Body of pancreas (tissue), 4 donors: Measurements from ENCODE around the gene SHC4. TPM values are rescaled to one million over a fixed set of nuclear protein-coding genes. Genes with fewer than 3 reads are reported as not detected.

ENCODE experiments used
- ATAC-seq: fragments of 150-250 bp; one replicate; pipeline ENCODE4 v1.9.1; 2016
- DNase-seq, 4 donors: peaks; one replicate each; pipeline ENCODE4 v3.0.0-alpha.2; 2019
- H3K27ac ChIP-seq, 4 donors: fragments of 200-600 bp; sonication (generic); 1 replicate in 3 of 4; 2 replicates in 1 of 4; pipeline versions ENCODE4 v1.5.1 to v1.6.1; 2016 to 2019; ENCODE audit warnings: mild to moderate bottlenecking in 1 of 4, mixed read lengths in 1 of 4, moderate library complexity in 1 of 4
- H3K27me3 ChIP-seq, 2 donors: fragments of 200-600 bp; sonication (generic); one replicate each; pipeline ENCODE4 v1.6.0; 2016; ENCODE audit warnings: mild to moderate bottlenecking in 1 of 2
- H3K36me3 ChIP-seq, 2 donors: fragments of 200-600 bp; sonication (generic); replicated peaks in 1 of 2; 2 replicates each; pipeline ENCODE4 v1.5.1; 2016; ENCODE audit warnings: low read depth in 2 of 2; ENCODE audit not compliant: insufficient read depth in 1 of 2
- H3K4me1 ChIP-seq: fragments of 200-600 bp; sonication (generic); one replicate; pipeline ENCODE4 v1.6.0; 2016
- H3K4me3 ChIP-seq, 2 donors: fragments of 200-600 bp; sonication (generic); 1 replicate in 1 of 2; 2 replicates in 1 of 2; pipeline ENCODE4 v1.5.1; 2016 to 2019
- H3K9me3 ChIP-seq, 3 donors: fragments of 200-600 bp; sonication (generic); 1 replicate in 2 of 3; 2 replicates in 1 of 3; pipeline ENCODE4 v1.5.1; 2016
- POLR2A ChIP-seq, 3 donors: fragments of 450-650 bp; IDR thresholded peaks; one replicate each; pipeline ENCODE4 v1.6.1; 2016; ENCODE audit warnings: antibody characterized with exemption in 3 of 3, mild to moderate bottlenecking in 2 of 3
- WGBS, 2 donors: methylation state at CpG; one replicate each; pipeline ENCODE4 v1.1.5; 2017; 5-methylcytosine and 5-hydroxymethylcytosine counted together
- intact Hi-C: fragments of 100-400 bp; cut with DNase I; formaldehyde crosslinking; loops from one replicate; pipeline ENCODE4 v1.15.1; 2023
- total RNA-seq, 2 donors: library from RNA; depleted of rRNA; stranded (reverse); fragments of >200 nt; gene quantifications; one replicate each; pipeline ENCODE4 v1.1.0, GENCODE V29; 2016
- TF ChIP-seq, protein P1 (sequence below), 7 experiments: fragments of 450-650 bp in 4 of 7; fragments of 200-600 bp in 3 of 7; sonication (generic) in 3 of 7; IDR thresholded peaks; one replicate each; pipeline ENCODE4 v1.5.1; 2016 to 2019; ENCODE audit warnings: antibody characterized with exemption in 7 of 7

The SHC4 gene
- total RNA-seq, 2 donors from 2014 or later: 0.78 TPM; not detected in 1

- DNase-seq (no peak), ATAC-seq (no peak)
- Histone ChIP-seq H3K27me3 (peaks cover 0 to 19% of the 10 kb centered on the region in 2 donors), H3K9me3 (no peaks in the 10 kb centered on the region), H3K4me1 (peaks cover 19% of the 10 kb centered on the region), H3K36me3 (no peaks in the 10 kb centered on the region), H3K27ac (no peak overlapping the region), H3K4me3 (no peak overlapping the region)
- intact Hi-C loops: no loop called here
- TF ChIP-seq, protein P1, sequence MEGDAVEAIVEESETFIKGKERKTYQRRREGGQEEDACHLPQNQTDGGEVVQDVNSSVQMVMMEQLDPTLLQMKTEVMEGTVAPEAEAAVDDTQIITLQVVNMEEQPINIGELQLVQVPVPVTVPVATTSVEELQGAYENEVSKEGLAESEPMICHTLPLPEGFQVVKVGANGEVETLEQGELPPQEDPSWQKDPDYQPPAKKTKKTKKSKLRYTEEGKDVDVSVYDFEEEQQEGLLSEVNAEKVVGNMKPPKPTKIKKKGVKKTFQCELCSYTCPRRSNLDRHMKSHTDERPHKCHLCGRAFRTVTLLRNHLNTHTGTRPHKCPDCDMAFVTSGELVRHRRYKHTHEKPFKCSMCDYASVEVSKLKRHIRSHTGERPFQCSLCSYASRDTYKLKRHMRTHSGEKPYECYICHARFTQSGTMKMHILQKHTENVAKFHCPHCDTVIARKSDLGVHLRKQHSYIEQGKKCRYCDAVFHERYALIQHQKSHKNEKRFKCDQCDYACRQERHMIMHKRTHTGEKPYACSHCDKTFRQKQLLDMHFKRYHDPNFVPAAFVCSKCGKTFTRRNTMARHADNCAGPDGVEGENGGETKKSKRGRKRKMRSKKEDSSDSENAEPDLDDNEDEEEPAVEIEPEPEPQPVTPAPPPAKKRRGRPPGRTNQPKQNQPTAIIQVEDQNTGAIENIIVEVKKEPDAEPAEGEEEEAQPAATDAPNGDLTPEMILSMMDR (IDR thresholded peaks at IDR 0.05): no peak
- no peak for TF ChIP-seq POLR2A (IDR thresholded peaks at IDR 0.05)
- 62 to 64% methylated on average over 2 of the region's 2 CpGs for WGBS, 2 donors
These were observed 3.0 kb upstream of the SHC4 start for GRCh38 chr15:48966595-48967301.

- H3K4me3 ChIP-seq: no peak overlapping the region
- no peaks in the 10 kb centered on the region for H3K36me3 ChIP-seq
- peaks cover 0 to 19% of the 10 kb centered on the region in 2 donors for H3K27me3 ChIP-seq
- no peak for DNase-seq
- H3K27ac ChIP-seq: no peak overlapping the region
- H3K4me1 ChIP-seq: peaks cover 19% of the 10 kb centered on the region
- ATAC-seq: no peak
- intact Hi-C loops: no loop called here
- no peaks in the 10 kb centered on the region for H3K9me3 ChIP-seq
- TF ChIP-seq, protein P1 (IDR thresholded peaks at IDR 0.05): no peak
- no peak for TF ChIP-seq POLR2A (IDR thresholded peaks at IDR 0.05)
These were observed 2.3 kb upstream of the SHC4 start for GRCh38 chr15:48965972-48966371.

- TF ChIP-seq, protein P1 (IDR thresholded peaks at IDR 0.05): no peak
- no peak for TF ChIP-seq POLR2A (IDR thresholded peaks at IDR 0.05)
- Histone ChIP-seq H3K4me3 (no peak overlapping the region), H3K9me3 (no peaks in the 10 kb centered on the region), H3K27me3 (peaks cover 0 to 19% of the 10 kb centered on the region in 2 donors), H3K27ac (no peak overlapping the region), H3K36me3 (no peaks in the 10 kb centered on the region), H3K4me1 (peaks cover 19% of the 10 kb centered on the region)
- intact Hi-C loops: no loop called here
- WGBS, 2 donors: 55 to 88% methylated on average over 2 of the region's 2 CpGs
- ATAC-seq (no peak), DNase-seq (no peak)
These were observed 1.2 kb upstream of the SHC4 start for GRCh38 chr15:48964898-48965297.

DNA sequence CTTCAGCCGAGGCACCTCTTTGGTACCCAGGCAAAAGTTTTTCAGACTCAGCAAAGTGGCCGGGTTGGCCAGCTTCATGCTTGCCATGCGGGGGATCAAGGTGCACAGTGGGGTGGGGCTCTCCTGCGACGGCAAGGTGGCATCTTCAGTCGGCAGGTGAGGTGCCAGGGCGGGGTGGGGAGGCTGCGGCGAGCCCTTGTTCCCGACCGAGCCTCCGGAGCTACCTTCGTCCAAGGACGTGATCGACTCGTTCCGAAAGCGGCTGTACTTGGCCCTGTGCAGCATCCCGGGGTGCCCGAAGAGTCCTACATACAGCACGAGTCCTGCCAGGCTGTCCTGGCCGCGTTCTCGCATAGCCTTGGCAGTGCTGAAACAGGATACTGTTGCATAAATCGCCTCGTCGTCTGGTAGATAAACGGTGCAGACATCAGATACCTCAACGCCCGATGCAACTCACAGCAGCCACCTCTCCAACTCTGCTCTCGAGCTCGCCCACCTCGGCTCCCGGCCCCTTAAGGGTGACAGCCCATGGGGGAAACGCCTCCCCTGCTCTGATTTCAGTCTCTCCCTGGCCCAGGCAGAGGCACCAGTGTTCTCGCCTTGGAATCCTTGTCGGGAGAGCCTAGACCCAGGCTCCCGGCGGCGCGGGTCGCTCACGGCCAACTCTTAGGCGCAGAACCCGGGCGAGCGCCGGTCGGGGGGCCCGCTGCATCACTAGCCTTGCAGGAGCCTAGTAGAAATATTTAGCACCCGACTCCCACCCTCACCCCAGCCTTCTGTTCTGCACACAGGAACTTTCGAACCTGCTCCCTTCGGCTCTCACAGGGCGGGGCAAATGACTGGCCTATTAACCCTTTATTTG lies 826 bp downstream of the SHC4 start:
- peak overlapping the region in 1 of 2 donors; percentile 13 for H3K4me3 ChIP-seq
- WGBS, 2 donors: 5 to 13% methylated on average over 21 to 51 of the region's 54 CpGs
- H3K27me3 ChIP-seq: peaks cover 0 to 19% of the 10 kb centered on the region in 2 donors
- H3K9me3 ChIP-seq: no peaks in the 10 kb centered on the region
- DNase-seq: peak; percentile 23 to 50 (median 32)
- H3K27ac ChIP-seq: no peak overlapping the region
- peak; percentile 57 for ATAC-seq
- peaks cover 19% of the 10 kb centered on the region for H3K4me1 ChIP-seq
- no peaks in the 10 kb centered on the region for H3K36me3 ChIP-seq
- intact Hi-C loops: no loop called here
- TF ChIP-seq POLR2A (IDR thresholded peaks at IDR 0.05): no peak
- TF ChIP-seq, protein P1 (IDR thresholded peaks at IDR 0.05): no peak
